SHP77 treated with DMSO at 0.1 percent for 48 hours (cell line): ENCODE results near the gene EGR1.

Source experiments
- DNase-seq: peaks from one replicate; lab custom pipeline; 2025; lab: John Stamatoyannopoulos, UW

The EGR1 gene

DNA sequence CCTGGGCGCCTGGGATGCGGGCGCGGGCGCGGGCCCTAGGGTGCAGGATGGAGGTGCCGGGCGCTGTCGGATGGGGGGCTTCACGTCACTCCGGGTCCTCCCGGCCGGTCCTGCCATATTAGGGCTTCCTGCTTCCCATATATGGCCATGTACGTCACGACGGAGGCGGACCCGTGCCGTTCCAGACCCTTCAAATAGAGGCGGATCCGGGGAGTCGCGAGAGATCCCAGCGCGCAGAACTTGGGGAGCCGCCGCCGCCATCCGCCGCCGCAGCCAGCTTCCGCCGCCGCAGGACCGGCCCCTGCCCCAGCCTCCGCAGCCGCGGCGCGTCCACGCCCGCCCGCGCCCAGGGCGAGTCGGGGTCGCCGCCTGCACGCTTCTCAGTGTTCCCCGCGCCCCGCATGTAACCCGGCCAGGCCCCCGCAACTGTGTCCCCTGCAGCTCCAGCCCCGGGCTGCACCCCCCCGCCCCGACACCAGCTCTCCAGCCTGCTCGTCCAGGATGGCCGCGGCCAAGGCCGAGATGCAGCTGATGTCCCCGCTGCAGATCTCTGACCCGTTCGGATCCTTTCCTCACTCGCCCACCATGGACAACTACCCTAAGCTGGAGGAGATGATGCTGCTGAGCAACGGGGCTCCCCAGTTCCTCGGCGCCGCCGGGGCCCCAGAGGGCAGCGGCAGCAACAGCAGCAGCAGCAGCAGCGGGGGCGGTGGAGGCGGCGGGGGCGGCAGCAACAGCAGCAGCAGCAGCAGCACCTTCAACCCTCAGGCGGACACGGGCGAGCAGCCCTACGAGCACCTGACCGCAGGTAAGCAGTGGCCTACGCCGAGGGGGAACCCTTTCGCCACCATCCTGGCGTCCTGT lies at the start of gene EGR1:
Gene EGR1, plus strand, starts transcription at position 219 of the 864 bp plus-strand sequence. Its CDS starts 283 bp downstream, at position 502.
- DNase-seq: peak; percentile 79

DNA sequence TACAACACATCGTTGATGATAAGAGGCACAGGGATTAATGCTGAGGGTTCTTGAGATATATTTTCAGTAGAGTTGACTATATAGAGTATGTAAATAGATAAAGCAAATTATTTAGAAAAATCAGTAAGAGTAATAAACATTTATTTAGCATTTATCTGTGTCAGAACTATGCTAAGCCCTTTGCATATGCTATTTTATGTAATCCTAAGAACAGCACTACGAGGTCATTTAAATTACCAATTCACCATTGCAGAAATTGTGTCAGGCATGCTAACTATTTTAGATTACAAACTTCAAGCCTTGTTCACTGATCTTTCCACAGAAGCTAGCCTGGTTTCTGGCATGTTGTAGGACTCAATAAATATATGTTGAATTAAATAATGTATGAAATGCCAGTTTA lies 46.8 kb upstream of the EGR1 start:
- no peak for DNase-seq

DNA sequence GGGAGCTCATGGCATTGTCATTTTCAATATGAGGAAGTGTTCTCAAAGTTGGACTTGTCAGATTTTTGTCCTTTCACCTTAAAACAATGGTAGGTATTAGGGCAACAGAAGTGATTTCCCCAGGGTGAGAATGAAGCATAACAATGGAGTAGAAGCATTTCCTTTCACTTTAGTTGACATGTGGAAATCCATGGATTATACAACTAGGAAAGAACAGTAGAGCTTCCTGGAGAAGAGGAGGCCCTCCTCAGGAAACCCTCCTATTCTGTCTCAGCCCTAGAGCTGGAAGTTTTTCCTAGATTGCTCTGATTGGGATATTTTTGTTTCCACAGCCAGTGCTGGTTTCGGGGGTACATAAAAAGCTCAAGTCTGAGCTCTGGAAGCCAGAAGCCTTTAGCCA lies 40.2 kb upstream of the EGR1 start:
- DNase-seq: no peak

DNA sequence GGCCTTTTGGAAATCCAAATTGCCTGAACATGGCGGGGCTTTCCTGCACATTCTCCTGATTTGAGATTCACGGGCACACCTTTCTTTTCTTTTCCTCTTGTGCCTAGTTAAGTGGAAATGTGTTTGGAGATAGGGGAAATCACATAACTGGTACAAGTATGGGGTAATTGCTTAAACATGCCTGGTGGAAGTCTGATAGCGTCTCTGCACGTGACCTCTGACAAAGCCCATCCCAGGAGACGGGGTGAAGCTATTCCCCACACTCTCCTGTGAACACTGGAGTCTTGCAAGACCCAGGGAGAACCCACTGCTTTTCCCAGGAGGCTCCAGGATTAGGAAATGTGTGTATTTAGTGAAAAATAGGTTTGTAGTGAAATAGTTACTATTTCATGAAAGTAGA lies 29.3 kb upstream of the EGR1 start:
- no peak for DNase-seq

DNA sequence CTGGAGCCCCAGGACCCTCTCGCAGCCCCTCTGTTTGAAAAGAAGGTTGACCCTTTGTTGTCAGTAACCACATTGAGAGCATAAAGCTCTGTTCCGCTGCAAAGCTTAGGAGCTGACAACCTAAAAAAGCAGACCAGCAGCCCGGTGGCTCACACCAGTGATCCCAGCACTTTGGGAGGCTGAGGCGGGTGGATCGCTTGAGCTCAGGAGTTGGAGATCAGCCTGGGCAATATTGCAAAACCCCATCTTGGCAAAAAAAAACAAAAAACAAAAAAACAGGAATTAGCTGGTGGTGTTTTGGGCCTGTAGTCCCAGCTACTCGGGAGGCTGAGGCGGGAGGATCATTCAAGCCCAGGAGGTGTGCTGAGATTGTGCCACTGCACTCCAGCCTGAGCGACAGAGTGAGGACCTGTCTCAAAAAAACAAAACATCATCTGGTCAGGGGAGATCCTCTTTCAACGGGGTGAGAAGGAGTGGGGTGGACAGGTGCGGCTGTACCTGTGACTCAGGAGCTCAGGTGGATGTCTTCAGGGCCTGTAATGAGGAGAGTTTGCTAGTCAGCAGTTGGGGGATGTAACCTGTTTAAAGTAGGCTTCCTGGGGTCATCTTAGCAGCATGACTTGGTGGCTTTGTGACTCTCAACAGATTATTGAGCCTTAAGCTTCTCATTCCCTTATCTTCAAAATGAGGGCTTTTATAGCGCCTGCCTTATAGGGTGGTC lies 27.1 kb upstream of the EGR1 start:
- no peak for DNase-seq

DNA sequence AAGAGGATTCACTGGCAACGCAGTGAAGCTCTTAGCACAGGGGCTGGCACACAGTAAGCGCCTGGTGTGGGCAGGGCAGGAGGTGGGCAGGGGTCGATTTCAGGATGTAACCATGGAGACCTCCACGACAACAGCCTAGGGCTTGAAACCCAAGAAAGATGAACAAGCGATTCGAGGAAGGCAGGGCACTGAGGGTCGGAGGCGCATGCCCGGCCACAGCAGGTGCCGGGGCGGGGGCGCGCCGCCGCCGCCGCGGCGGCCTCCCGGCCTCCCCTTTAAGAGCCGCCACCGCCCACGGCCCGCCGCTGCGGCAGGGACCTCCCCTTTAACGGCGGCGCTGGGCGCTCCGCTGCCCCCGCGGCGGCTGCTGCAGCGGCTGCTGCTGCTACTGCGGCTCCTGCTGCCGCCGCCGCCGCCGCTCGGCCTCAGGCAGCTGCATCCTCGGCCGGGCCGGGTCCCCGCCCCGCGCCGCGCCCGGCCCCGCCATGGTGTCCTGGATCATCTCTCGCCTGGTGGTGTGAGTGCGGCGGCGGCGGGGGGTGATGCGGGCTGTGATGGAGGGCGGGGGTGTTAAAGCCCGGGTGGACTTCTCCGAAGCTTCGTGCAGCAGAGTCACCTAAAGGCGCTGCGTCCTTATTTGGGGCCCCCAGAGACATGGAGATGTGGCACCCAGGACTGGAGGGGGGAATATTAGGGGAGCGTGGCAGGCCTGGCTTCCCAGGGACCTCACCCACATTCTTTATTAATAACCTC lies 26.4 kb upstream of the EGR1 start, which contains the start of gene REEP2:
Gene REEP2, plus strand, starts transcription at position 334 of the 753 bp plus-strand sequence. Its CDS starts 152 bp downstream, at position 486.
- DNase-seq: no peak

DNA sequence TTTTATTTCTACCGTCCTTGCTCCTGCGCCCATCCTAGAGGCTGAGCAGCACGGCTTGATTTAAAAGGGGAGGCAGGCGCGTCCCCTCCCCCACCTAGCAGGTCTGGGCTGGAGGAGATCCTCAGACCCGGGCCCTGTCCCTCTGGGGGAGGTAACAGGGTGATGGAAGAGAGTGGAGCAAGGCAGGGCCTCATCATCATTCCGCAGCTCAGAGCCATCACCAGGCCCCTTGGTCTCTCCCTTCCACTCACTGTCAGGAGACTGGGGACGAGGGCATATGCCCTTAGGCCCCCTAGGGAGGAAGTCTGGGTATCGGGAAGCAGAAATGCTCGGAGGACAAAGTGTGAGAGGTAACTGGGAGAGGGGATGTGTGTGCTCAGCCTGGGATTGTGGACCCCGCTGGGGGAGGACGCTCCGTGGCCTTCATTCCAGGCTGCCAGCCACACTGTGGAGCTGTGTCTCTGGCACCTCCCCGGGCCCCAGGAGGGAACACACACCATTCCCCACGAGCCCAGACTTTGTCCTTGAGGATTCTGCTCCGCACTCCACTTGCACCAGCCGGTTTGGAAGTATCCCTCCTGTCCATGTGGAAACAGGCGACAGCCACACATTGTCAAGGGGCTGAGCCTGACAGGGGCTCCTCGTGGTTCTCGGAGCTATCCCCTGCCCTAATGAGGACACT lies 25.7 kb upstream of the EGR1 start:
- DNase-seq: no peak

DNA sequence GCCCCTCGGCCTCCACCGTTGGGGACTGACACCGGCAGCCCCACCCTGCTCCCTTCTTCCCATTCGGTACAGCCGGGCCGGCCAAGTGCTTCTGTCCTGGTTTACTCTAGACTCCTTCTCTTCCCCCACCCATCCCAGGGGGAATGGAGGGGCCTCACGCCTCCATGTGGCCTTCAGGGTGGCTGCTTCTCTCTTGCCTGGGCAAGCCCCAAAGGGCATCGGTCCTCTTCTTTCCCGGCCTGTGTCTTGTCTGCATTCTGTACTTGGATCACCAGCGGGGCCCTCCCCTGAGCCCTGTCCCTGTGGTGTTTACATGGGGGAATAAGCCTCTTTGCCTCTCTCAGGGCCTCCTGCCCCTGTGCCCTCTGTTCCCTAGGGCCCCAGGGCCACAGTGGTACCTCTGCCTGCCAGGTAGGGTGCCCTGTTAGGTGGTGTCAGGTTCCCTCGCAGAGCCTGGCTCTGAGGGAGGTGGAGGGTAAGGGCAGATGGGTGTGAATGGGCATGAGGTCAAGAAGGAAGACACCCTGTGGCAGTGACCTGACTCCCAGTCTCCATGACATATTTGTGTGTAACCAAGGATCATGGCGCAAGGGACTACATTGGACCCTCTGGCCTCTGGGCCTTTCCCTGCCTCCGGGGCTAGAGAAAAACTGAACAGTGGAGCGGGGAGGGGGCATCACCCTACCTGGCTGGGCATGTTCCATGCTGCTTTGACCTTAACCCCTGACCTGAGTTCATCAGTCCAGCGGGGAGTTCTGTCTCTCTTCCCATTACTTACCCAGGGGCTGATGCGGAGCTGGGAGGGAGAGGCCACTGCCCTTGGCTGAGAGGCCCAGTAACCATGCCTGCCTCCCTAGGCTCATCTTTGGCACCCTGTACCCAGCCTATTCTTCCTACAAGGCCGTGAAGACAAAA lies 24.9 kb upstream of the EGR1 start:
- no peak for DNase-seq

DNA sequence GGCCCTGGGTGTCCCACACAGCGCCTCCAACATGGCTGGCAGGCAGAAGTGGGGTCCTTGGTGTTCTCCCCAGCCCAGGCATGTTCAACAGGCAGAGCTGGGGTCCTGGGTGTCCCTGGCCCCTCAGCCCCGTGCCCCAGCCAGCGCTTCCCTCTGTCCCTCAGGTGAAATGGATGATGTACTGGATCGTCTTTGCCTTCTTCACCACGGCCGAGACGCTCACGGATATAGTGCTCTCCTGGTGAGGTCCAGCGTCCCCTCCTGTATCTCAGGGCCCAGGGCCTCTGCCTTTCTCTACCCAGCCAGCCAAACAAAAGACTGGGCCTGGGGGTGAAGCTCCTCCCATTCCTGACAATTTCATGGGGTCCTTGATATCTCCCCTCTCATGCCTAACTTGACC lies 24.1 kb upstream of the EGR1 start:
- no peak for DNase-seq

DNA sequence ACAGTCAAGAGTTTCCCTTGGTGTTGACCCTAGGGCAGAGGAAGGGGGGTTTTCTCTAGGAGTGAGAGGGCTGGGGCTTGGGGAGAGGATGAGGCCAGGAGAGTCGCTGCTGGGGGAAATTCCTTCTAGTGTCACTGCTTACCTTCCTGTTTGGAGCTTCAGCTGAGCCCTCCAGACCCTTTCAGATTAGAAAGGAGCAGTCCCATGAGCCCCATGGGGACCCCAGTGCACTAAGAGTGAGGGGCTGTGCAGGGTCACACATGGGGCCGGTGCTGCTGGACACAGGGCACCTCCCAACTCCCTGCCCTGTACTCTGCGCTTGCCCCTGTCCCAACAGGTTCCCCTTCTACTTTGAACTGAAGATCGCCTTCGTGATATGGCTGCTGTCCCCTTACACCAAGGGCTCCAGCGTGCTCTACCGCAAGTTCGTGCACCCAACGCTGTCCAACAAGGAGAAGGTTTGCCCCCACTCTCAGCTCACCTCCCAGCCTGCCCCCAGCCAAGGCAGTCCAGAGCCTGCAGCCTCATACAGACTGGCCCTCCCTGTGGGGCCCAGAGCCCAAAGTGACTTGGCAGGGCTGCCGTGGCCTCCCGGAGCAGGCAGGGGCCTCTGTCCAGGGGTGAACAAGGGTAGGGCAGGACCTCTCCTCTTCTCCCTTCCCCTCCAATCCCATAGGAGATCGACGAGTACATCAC lies 21.1 kb upstream of the EGR1 start:
- no peak for DNase-seq

DNA sequence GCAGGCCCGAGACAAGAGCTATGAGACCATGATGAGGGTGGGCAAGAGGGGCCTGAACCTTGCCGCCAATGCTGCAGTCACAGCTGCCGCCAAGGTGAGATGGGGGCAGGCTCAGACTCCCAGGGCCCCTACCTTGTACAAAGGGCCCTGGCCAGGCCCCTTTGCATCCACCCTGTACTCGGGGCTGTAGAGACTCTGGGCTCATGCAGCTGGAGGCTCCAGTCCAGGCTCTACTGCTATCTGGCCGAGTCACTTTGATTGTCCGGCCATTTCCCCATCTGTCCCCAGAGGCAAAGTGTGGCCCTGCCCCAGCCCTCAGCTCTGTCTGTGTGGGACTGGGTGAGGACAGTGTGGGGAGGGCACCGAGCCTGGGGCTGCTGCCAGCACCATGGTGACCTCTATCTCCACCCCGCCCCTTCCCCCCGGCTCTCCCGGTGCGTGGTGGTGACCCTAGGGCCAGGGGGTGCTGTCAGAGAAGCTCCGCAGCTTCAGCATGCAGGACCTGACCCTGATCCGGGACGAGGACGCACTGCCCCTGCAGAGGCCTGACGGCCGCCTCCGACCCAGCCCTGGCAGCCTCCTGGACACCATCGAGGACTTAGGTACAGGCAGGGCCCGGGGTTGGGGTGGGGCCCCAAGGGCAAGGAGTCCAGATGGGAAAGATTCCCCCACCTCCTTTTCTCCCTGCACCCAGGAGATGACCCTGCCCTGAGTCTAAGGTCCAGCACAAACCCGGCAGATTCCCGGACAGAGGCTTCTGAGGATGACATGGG lies 20.3 kb upstream of the EGR1 start:
- DNase-seq: no peak

DNA sequence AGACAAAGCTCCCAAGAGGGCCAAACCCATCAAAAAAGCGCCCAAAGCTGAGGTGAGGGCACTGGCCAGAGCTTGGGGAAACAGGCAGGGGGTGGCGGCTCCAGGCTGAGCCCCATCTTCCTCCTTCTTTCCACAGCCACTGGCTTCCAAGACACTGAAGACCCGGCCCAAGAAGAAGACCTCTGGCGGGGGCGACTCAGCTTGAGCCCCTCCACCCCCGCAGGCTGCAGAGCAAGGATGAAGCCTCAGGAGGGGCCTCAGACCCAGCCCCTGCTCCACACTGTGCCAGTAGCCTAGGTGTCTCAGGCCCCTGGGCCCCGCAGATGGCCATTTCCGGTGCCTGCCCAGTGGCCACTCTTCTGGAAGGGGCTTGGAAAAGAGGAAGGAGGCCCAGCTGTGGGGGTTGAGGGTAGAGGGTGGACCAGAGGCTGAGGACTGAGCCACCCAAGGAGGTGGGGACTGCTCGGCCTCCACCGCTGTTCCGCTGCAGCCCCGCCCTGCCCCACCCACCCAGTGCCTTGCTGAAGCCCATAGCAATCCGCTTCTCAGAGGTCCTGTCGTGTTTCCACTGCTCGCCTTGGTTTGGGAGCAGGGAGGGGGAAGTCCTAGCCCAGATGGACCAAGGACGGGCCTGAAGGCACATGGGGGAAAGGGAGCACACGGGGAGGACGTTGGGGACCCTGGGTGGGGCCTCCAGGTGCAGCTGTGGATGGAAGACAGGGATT lies 19.6 kb upstream of the EGR1 start:
- DNase-seq: no peak

DNA sequence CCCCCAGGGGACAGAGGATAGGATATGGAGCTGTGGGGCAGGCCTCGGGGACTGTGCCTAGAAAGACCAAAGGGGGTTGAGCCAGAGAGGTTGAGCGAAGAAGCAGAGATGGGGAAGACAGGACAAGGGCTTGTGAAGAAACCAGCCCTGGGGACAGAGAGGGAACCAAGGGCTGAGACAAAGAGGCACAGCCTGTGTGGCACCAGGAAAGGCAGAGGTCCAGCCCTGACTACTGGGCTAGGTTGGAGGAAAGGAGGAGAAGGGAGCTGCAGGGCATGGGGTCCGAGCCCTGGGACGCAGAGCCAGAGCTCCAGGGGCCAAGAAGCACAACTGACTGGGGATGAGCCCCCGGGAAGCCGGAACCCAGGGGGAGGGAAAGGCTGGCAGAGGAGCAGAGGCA lies 17.2 kb upstream of the EGR1 start:
- DNase-seq: no peak

DNA sequence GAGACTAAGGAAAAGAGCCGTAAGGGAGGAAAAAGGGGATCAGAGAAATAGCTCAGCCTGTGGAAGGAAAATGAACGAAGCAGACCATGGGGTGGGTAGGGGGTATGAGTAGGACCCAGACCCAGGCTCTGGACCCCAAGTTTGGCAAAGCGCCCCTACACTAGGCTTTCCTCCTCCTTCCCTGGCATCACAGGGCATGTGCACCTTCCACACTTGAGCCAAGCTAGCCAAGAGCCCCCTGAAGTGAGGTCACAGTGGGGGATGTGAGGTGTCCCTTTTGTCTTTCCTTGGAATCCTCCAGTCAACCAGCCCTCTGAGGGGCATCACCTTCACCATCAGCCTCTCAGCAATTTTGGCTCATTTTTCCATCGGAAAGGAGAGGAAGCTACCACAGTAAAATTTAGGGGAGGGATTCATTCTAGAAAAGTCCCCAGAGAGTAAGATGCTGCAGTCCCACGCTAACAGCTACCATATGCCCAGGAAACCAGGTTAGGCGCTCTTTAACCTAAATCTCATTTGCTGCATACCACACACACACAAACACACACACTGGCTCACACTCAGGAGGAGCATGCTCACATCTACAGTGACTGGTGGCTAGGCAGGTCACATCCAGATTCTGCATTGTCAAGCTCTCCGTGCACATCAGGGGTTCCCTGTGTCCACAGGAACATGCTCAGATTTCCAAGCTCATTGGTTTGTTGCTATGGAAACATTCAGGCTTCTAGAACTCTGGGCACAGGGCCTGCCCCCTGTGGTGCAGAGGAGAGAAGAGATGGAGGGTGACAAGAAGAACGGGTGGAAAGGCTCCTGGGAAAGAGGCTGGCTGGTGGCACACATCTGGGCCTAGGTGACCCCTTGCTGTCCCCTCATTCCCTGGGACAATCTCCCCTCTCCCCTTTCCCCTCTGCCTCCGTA lies 16.5 kb upstream of the EGR1 start:
- DNase-seq: no peak

DNA sequence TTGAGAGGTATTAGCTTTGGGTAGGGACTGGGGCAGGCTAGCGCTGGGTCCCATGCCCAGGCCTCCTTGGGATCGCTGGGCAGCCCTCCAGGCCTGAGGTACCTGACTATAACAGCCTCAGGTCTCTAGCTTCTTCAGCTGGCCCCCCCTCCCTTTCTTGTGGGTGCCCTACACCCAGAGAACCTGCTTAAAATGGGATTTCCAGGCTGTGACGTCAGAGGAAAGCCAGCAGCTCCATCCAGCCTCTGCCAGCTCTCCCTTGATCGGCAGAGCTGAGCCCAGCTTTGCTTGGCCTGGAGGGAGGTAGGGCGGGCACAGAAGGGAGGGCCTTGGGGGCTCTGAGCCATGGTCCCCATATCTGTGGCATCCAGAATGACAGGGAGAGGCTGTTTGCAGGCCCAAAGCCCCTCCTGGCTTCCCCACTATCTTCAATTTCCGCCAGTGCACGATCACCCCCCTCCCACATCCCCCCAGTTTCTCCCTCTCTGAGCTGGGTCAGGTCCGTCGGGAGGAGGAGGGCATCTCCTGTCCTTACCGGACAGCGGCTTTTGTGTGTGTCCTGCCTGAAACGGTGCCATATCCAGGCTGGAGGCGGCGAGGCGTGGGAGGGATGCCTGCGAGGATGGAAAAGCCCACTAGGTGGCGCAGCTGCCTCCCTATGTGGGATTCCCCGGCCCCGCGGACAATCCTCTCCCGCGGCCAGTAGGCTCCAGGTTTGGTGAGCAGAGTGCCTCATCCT lies 15.6 kb upstream of the EGR1 start:
- peak; percentile 54 for DNase-seq

DNA sequence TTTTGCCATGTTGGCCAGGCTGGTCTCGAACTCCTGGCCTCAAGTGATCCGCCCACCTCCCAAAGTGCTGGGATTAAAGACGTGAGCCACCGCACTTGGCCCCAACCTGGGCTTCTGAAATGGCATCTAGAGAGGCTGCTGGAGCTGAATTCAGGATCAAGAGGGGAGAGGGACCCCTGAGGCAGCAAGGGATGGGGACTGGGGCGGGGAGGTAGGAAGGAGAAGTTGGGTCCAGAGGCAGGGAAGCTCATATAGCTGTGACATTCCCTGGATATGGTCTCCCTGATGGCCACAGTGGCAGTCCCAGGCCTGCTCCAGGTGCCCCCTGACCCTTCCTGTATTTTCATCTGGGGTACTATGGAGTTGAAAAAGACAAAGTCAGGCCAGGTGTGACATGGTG lies 14.3 kb upstream of the EGR1 start:
- no peak for DNase-seq

DNA sequence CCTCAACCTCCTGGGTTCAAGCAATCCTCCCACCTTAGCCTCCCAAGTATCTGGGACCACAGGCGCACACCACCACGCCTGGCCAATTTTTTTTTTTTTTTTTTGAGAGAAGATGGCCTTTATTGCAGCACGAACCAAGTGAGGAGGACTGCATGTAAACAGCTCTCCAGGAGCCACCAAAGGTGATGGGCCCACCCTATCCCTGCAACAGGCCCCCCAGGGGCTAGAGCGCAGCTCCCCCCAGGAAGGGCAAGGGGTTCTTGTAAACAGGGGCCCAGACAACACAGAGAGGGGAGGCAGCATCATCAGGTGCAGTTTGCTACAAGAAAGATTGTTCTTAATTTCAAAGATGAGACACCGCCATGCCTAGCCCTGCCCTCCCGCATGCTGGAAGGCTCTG lies 12.6 kb upstream of the EGR1 start:
- DNase-seq: no peak
